HUES64 (cell line): ENCODE data around the gene PI3. TPM values are rescaled to one million over a fixed set of nuclear protein-coding genes. Genes with fewer than 3 reads are reported as not detected.
"Not testable (repeated sequence)": the region's sequence is repeated elsewhere in the genome, so short reads cannot be mapped to it uniquely, and the experiment has no call there.

Experiments
- H3K27ac ChIP-seq: 2 replicates; pipeline ENCODE4 v1.7.0; 2013; ENCODE audit warnings: low read depth, low read length, inconsistent platforms
- H3K27me3 ChIP-seq: 2 replicates; pipeline ENCODE4 v1.6.1; 2013; ENCODE audit warnings: mild to moderate bottlenecking, low read length; ENCODE audit not compliant: insufficient read depth
- H3K36me3 ChIP-seq: 2 replicates; pipeline ENCODE4 v1.6.1; 2013; ENCODE audit warnings: mild to moderate bottlenecking, low read length; ENCODE audit not compliant: insufficient read depth
- H3K4me1 ChIP-seq: 2 replicates; pipeline ENCODE4 v1.6.1; 2013; ENCODE audit warnings: mild to moderate bottlenecking, low read length, moderate library complexity; ENCODE audit not compliant: insufficient read depth
- H3K4me3 ChIP-seq: 2 replicates; pipeline ENCODE4 v1.5.1; 2013; ENCODE audit warnings: mild to moderate bottlenecking, low read length, moderate library complexity
- H3K9ac ChIP-seq: 2 replicates; pipeline ENCODE4 v1.6.1; 2013; ENCODE audit warnings: mild to moderate bottlenecking, low read depth, low read length
- H3K9me3 ChIP-seq: 2 replicates; pipeline ENCODE4 v1.6.1; 2013; ENCODE audit warnings: low read depth, low read length; ENCODE audit not compliant: insufficient read depth
- WGBS: fragments of 150-250, 120-280 bp; methylation state at CpG from one replicate; pipeline ENCODE4 v1.1.7; 2013; ENCODE audit warnings: missing lambda C conversion rate; 5-methylcytosine and 5-hydroxymethylcytosine counted together
- polyA plus RNA-seq, 2 experiments: library from polyadenylated mRNA; stranded (reverse); fragments of 50-300 nt; gene quantifications; one replicate each; pipeline ENCODE4 v1.2.3, GENCODE V29; 2013

PI3 gene, protein sequence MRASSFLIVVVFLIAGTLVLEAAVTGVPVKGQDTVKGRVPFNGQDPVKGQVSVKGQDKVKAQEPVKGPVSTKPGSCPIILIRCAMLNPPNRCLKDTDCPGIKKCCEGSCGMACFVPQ
- polyA plus RNA-seq (2013, experiment 1 of 2): not detected
- not detected for polyA plus RNA-seq (2013, experiment 2 of 2)

- no peaks in the 10 kb centered on the region for H3K27me3 ChIP-seq
- no peak within 1 kb of the TSS for H3K4me3 ChIP-seq
- no peak within 1 kb of the TSS for H3K9ac ChIP-seq
- WGBS: 78% methylated on average over 8 of the region's 8 CpGs
- no peaks in the 10 kb centered on the region for H3K4me1 ChIP-seq
- no peaks in the 10 kb centered on the region for H3K36me3 ChIP-seq
- no peaks in the 10 kb centered on the region; the same call in 1 of the 2 replicates for H3K9me3 ChIP-seq
- no peak within 1 kb of the TSS for H3K27ac ChIP-seq
These were observed at the start of gene PI3 for GRCh38 chr20:45174434-45175364. PI3 (plus strand) TSS chr20:45174902; CDS start chr20:45174923, 21 bp downstream.

DNA sequence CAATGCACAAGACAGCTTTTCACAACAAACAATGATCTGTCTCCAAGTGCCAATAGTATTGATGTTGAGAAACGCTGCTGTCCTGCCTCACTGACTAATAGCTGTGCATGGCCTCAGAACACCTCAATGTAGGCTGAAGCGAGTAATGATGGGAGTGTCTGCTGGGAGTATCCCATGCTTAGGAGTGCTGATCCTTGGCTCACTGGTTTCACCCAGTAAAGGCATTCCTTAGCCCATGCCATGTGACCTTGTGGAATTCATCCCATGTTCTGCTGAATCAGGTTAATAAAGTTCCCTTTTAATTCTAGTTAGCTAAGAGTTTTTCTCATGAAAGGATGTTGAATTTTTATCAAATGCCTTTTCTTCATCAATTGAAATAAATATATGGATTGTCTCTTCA, 46.6 kb upstream of the PI3 start:
- H3K27me3 ChIP-seq: 0 out of 2 replicates have a peak, but pooled peaks cover 7% of the 10 kb centered on the region
- H3K9ac ChIP-seq: no peak overlapping the region
- 84% methylated on average over 2 of the region's 2 CpGs for WGBS

GRCh38 chr20:45136911-45137310, 37.8 kb upstream of the PI3 start:
- Histone ChIP-seq H3K9ac (no peak overlapping the region), H3K4me1 (no peaks in the 10 kb centered on the region), H3K9me3 (no peaks in the 10 kb centered on the region), H3K27ac (no peak overlapping the region), H3K4me3 (no peak overlapping the region), H3K27me3 (no peaks in the 10 kb centered on the region), H3K36me3 (no peaks in the 10 kb centered on the region)
- WGBS: 89% methylated on average over 2 of the region's 2 CpGs

More for the DNA sequence above, 46.6 kb upstream of the PI3 start:
- H3K9me3 ChIP-seq: no peaks in the 10 kb centered on the region
- no peaks in the 10 kb centered on the region for H3K36me3 ChIP-seq
- H3K4me1 ChIP-seq: no peaks in the 10 kb centered on the region
- H3K27ac ChIP-seq: no peak overlapping the region
- H3K4me3 ChIP-seq: no peak overlapping the region

- no peaks in the 10 kb centered on the region for H3K4me1 ChIP-seq
- H3K27ac ChIP-seq: no peak overlapping the region
- H3K9me3 ChIP-seq: no peaks in the 10 kb centered on the region
- no peak overlapping the region for H3K9ac ChIP-seq
- H3K27me3 ChIP-seq: no peaks in the 10 kb centered on the region
- H3K4me3 ChIP-seq: no peak overlapping the region
- H3K36me3 ChIP-seq: no peaks in the 10 kb centered on the region
- 62% methylated on average over 20 of the region's 20 CpGs for WGBS
These were observed 36.0 kb upstream of the PI3 start for GRCh38 chr20:45138561-45139300.

- not testable (repeated sequence) for H3K27ac ChIP-seq, H3K4me3 ChIP-seq, H3K36me3 ChIP-seq, H3K9me3 ChIP-seq, H3K9ac ChIP-seq, H3K4me1 ChIP-seq, H3K27me3 ChIP-seq
- WGBS: 86% methylated on average over 5 of the region's 5 CpGs
These were observed 34.8 kb upstream of the PI3 start for GRCh38 chr20:45139733-45140375.

- no peaks in the 10 kb centered on the region for H3K27me3 ChIP-seq
- no peak overlapping the region for H3K4me3 ChIP-seq
- H3K36me3 ChIP-seq: no peaks in the 10 kb centered on the region
- no peaks in the 10 kb centered on the region for H3K4me1 ChIP-seq
- no peaks in the 10 kb centered on the region for H3K9me3 ChIP-seq
- H3K9ac ChIP-seq: no peak overlapping the region
- no peak overlapping the region for H3K27ac ChIP-seq
- WGBS: 89% methylated on average over 3 of the region's 4 CpGs
These were observed 33.9 kb upstream of the PI3 start for GRCh38 chr20:45140836-45141235.

DNA sequence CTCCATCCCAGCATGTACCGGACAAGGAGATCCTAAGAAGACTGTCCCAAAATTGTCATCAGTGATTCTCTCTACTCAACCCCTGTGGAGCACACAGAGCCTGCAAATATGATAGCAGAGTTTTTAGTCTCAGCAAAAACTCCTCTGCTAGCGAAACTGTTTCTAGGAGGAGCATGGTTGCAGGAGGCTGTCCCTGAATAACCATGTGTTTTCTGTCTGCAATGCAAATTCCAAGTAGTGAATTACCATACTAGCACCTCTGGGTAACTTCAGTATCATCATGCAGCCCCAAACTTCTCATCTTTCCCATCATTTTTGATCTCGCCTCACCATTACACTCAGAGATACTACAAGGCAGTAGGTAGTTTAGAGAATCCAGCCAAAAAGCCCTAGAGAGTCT, 25.6 kb upstream of the PI3 start:
- H3K9me3 ChIP-seq: no peaks in the 10 kb centered on the region
- H3K27ac ChIP-seq: no peak overlapping the region
- no peaks in the 10 kb centered on the region for H3K4me1 ChIP-seq
- no peak overlapping the region for H3K9ac ChIP-seq
- no peaks in the 10 kb centered on the region for H3K36me3 ChIP-seq
- H3K4me3 ChIP-seq: no peak overlapping the region
- peaks cover 5% of the 10 kb centered on the region; the same call in 1 of the 2 replicates for H3K27me3 ChIP-seq
- 93% methylated on average over 3 of the region's 3 CpGs for WGBS

DNA sequence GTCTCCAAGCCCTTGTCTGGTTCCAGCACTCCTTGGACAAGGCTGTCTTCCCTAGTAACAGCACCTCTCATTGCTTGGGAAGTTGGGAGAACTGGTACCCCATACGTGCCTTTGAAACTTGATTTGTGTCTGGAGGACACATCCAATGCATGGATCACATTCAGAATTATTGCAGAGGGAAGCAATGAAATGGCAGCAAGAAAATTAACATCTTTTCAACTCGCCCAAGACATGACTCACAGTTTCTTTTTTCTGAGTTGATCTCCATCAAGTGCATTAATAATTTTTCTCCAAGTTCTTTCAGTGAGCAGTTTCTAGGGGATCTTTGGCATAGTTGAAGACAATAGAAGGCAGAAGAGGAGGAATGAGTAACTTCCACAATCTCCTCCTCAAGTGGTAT, 22.3 kb upstream of the PI3 start:
- H3K27ac ChIP-seq: no peak overlapping the region
- no peaks in the 10 kb centered on the region for H3K9me3 ChIP-seq
- no peak overlapping the region for H3K9ac ChIP-seq
- no peaks in the 10 kb centered on the region for H3K36me3 ChIP-seq
- H3K4me3 ChIP-seq: no peak overlapping the region
- WGBS: 84% methylated on average over 2 of the region's 2 CpGs
- peaks cover 5% of the 10 kb centered on the region; the same call in 1 of the 2 replicates for H3K27me3 ChIP-seq
- no peaks in the 10 kb centered on the region for H3K4me1 ChIP-seq

- Histone ChIP-seq H3K9me3 (no peaks in the 10 kb centered on the region), H3K4me1 (no peaks in the 10 kb centered on the region), H3K27me3 (peaks cover 5% of the 10 kb centered on the region; the same call in 1 of the 2 replicates), H3K4me3 (no peak overlapping the region), H3K27ac (no peak overlapping the region), H3K9ac (no peak overlapping the region), H3K36me3 (no peaks in the 10 kb centered on the region)
- WGBS: 88% methylated on average over 3 of the region's 3 CpGs
These were observed 21.6 kb upstream of the PI3 start for GRCh38 chr20:45153147-45153546.

DNA sequence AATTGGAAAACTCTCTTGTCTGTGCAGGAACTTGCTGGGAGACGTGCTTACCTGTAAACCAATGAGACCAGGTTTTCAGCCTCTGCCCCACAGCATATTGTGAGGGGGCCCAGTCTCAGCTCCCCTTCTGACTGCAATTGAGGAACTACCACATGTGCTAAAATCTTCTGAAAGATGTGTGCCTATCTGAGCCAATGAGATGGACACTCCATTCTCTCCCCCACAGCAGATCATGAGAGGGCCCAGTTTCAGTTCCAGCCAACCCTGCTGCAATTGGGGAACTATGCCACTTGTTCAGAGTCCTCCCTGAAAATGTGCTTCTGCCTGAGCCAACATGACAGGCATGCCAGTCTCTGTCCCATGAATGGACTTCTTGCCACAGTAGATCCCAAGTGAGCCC, 20.9 kb upstream of the PI3 start:
- Histone ChIP-seq H3K9ac (no peak overlapping the region), H3K27me3 (peaks cover 5% of the 10 kb centered on the region; the same call in 1 of the 2 replicates), H3K4me1 (no peaks in the 10 kb centered on the region), H3K4me3 (no peak overlapping the region), H3K9me3 (no peaks in the 10 kb centered on the region), H3K27ac (no peak overlapping the region), H3K36me3 (no peaks in the 10 kb centered on the region)
- 76% methylated on average over 1 of the region's 1 CpG for WGBS
